HG03159 (cell line): ENCODE results near the gene TMUB2.

Experiments used
- ATAC-seq: cut with Tn5 transposase; IDR thresholded peaks from one replicate; pipeline ENCODE4 v1.9.1; 2021; ENCODE audit warnings: mild to moderate bottlenecking, moderate library complexity; ENCODE audit not compliant: unreplicated experiment

Gene TMUB2

GRCh38 chr17:44176671-44177501 lies 9.9 kb upstream of the TMUB2 start:
- ATAC-seq, result no peak

DNA sequence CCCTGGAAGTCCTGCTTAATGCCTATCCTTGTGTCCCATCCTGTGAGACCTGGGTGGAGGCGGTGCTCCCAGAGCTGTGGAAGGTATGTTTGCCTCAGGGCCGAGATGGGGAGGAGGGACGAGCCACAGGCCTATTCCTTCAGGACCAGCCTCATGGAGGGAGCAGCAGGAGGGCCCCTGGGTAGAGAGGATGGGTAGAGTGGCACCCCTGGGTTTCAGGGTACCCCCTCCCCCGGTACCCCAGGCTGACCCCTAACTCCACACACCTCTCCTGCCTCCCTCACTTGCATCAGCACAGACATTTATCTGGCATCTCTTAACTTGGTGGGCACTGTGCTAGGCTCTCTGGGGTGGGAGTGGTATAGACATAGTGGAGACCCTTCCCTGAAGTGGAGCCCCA lies 9.1 kb upstream of the TMUB2 start:
- no peak for ATAC-seq

GRCh38 chr17:44178133-44178532 lies 8.6 kb upstream of the TMUB2 start:
- ATAC-seq, result no peak

DNA sequence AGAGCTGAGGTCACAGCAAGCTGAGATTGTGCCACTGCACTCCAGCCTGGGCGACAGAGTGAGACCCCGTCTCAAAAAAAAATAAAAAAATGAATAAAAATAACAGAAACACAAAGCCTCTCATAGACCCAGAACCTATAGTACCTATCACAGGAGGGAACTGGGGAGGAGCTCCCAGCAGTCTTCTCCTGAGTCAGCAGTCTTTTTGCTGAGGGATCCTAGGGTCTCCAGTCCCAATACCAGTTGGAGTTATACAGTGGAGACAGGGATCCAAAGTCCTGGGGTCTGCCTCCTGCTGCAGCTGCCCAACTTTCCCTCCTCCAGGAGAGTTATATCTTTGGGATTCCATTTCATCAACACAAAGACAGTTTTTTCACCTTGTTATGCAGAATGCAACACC lies 3.7 kb upstream of the TMUB2 start:
- no peak for ATAC-seq

DNA sequence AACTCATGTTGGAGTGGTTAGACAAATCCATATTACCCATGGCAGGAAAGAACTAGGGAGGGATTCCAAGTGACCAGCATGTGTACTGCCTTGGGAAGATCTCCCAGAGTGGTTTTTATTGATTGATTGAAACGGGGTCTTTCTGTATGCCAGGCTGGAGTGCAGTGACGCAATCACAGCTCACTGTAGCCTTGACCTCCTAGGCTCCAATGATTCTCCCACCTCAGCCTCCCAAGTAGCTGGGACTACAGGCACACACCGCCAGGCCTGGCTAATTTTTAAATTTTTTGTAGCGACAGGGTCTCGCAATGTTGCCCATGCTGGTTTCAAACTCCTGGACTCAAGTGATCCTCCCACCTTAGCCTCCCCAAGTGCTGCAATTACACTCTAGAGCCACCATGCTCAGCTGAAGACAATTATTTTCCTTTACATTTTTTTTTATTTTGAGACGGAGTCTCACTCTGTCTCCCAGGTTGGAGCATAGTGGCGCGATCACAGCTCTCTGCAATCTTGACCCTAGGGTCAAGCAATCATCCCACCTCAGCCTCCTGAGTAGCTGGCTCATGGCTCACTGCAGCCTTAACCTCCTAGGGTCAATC lies 2.5 kb upstream of the TMUB2 start:
- no peak for ATAC-seq

- ATAC-seq, result peak; percentile 37
Measured at GRCh38 chr17:44187131-44187899, 543 bp downstream of the TMUB2 start.

GRCh38 chr17:44188576-44189403 lies 2.0 kb downstream of the TMUB2 start:
- no peak for ATAC-seq

DNA sequence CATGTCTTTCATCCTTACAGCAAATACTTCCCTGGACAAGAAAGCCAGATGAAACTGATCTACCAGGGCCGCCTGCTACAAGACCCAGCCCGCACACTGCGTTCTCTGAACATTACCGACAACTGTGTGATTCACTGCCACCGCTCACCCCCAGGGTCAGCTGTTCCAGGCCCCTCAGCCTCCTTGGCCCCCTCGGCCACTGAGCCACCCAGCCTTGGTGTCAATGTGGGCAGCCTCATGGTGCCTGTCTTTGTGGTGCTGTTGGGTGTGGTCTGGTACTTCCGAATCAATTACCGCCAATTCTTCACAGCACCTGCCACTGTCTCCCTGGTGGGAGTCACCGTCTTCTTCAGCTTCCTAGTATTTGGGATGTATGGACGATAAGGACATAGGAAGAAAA lies 3.7 kb downstream of the TMUB2 start:
- ATAC-seq, result no peak

DNA sequence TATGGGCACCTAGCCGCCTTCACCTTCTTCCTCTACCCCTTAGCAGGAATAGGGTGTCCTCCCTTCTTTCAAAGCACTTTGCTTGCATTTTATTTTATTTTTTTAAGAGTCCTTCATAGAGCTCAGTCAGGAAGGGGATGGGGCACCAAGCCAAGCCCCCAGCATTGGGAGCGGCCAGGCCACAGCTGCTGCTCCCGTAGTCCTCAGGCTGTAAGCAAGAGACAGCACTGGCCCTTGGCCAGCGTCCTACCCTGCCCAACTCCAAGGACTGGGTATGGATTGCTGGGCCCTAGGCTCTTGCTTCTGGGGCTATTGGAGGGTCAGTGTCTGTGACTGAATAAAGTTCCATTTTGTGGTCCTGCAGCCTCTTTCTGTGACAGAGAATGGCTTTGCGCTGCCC lies 4.6 kb downstream of the TMUB2 start:
- no peak for ATAC-seq

DNA sequence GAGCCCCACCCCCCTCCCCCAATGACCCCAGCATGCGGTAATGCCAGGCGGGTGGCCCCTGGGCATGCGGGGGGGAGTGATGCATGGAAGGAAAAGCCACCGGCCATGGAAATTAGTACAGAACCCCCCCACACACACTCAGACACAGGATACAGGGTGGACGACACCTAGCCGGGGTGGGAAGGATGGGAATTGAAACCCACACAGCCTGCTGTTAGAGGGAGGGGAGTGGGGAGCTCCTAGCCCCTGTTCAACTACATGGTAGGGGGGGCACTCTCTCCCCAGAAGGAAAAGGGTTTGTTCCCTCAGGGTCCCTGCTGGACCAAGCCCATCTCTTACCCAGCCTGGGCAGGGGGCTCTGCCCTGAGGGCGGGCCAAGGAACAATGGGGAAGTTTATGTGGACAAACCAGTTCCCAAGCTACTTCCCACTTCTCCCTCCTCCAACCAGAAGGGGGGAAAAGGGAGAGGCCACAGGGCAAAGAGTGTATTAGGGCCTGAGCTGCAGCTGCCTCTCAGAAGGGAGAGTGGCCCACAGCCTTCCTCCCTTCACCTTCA lies 5.2 kb downstream of the TMUB2 start:
- ATAC-seq, result no peak

GRCh38 chr17:44192750-44193149 lies 6.0 kb downstream of the TMUB2 start:
- ATAC-seq, result no peak

DNA sequence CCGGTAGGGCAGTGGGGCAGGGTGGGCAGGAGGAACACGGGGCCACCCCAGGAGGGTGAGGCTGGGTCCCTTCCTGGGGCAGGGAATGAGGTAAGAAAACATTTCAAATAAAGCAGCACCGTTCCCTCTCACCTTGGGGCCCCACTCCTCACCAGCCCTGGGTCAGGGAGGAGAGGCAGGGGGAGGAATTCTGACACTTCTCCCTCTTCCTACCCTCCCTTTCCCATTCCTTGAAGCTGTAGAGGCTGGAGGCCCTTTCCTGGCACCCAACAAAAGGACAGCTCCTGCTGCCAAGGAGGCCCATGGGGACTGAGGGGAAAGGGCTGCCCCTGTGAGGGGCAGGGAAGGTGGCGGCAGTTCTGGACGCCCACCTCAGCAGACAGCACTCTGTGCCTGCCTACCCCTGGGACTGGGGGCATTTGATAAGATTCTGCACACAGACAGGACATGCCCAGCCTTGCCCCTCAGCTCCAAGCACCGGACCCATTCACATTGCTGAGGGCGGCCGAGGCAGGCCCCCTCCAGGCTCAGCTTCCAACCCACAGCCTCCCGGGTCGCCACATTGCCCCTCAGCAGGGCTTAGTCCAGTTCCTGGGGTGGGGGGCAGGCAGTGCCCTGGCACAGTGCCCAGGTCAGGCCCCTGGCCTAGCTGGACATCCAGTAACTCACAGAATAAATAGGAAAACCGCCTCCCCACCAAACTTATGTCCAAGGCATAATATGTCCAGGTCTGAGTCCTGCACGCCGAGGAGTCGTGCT lies 6.7 kb downstream of the TMUB2 start:
- no peak for ATAC-seq

GRCh38 chr17:44197107-44197506 lies 10.3 kb downstream of the TMUB2 start:
- no peak for ATAC-seq

GRCh38 chr17:44197980-44198720 lies 11.4 kb downstream of the TMUB2 start:
- ATAC-seq, result no peak

DNA sequence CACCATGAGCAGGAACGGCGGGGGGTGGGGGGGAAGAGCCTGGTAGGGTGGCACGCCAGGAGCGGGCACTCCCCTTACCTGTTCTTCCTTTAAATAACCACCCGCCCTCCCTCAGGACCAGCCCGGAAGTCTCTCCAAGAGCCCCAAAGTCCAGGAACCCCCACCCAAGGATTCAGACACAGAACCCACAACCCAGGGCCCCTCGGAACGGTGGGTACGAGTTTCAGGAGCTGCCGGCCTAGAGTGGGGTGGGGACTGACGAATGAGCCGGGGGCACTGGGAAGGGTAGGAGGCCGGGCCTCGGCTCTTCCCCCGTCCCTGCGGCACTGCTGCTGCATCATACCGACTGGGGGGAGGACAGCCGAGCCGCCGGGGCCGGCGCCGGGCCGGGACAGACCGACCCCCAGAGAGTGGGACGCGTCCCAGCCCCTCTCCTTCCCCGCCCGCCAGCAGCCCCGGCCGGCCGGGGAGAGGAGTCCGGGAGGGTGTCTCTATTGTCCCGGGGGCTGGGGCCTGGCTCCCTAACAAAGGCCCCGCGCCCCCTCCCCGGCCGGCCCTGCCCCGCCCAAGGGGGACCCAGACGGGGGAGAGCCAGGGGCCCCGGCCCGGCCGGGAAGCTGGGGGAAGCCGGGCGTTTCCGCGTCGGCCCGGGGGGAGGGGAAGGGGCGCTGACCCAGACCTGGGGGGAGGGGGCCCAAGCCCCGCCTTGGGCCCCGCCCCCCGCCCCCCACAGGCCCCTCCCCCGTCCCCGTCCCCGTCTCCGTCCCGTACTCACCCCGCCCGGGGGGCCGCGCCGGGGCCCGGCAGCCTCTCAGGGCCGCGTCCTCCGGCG lies 12.2 kb downstream of the TMUB2 start:
- peak; percentile 19 for ATAC-seq

DNA sequence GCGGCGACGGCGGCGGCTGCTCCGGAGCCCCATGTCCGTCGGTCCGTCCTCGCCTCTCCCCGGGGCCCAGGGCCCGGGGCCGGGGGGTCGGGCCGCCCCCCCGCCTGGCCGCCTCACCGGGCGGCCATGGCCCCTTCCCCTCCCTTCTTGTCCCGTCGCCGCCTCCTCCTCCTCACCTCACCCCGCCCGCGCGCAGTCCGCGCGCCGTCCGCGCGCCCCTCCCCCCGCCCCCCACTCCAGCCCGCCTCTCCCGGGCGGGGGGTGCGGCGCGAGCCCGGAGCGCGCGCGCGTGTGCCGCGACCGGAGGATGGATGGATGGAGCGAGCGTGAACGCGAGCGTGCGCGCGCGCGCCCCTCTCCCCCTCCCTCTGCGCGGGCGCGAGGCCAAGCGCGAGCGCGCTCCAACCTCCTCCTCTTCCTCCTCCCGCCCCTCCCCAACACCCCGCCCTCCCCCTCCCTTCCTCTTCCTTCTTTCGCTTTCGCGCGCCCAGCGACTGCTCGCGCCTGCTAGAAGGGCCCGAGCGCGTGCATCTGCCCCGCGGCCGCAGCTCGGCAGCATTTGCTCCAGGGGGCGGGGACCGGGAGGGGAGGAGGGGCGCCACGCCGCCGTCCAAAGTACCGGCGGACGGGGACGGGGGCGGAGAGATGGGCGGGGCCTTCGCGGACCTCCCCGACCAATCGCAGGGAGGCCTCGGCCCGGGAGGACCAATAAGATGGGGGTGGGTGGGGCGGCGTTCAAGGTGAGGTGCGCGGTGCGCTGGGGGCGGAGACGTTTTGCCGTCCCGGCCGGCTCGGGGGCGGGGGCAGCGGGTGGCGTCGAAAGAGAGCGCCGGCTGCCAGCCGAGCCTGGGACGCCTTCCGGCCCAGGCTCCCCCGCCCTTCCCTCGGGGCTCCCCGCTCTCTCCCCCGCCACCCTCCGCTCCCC lies 13.0 kb downstream of the TMUB2 start, which contains the start of gene ATXN7L3:
ATXN7L3 (minus strand) TSS at position 332 of the 925 bp plus-strand sequence. CDS start 1,814 bp downstream, outside the sequence.
- peak; percentile 57 for ATAC-seq

DNA sequence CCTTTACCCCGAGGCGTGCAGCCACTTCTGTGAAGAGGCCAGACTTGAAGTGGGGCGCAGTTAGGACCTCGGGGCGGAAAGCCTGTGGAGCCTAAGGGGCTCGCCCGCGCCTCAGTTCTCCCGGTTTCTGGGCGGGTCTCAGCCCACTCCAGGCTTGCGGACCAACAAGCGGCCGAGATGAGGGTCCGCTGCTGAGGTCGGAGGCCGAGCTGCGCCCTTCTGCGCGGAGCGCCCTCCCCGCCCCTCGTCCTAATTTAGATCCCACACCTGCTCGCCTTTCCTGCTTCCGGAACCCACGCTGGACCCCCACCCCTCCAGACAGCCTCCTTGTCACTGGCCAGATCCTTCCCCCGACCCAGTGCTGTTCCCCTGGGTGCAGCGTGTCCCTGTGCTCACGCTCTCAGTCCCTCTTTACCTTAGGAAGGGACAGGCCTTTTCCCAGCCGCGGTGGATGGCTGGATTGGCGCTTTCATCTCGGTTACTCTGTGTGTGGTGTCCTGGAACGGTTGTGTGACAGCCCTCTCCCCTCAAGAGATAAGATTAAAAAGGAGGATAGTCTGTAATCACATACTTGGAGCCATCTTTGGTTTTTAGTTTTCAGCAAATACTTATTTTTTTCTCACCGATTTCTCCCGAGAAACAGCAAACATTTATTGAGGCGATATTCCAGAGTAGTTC lies 13.8 kb downstream of the TMUB2 start:
- peak; percentile 4 for ATAC-seq
